ENCODE measurements around the gene OR2A14.

OR2A14 gene

DNA sequence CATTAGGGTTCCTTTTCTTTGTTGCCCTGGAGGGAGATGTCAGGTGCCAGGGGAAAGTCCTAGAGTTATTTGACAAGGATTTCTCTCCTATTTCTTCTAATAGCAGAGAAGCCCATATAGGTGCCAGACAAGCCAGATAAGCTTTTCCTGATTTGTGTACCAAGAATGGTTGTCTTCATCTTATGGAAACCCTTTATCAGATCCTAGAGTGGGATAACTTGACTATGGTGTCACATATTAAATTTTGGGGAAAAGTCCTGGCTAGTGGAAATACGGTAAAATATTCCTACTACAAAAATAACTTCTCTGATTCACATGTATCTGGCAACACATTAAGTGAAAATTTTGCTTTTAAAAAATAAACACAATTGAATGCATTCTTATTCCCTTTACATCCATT, 35.7 kb upstream of the OR2A14 start:
- Histone ChIP-seq H3K4me3 (ENCODE audit: low read length) (no peak overlapping the region), H3K36me3 (replicated peaks; ENCODE audit: low read depth, low read length) (no peaks in the 10 kb centered on the region), H3K9ac (ENCODE audit: low read length) (no peak overlapping the region), H3K9me3 (ENCODE audit: insufficient read depth, low read length) (no peaks in the 10 kb centered on the region), H3K27ac (ENCODE audit: low read length) (no peak overlapping the region), H3K4me2 (ENCODE audit: low read length) (no peak overlapping the region), H2AFZ (ENCODE audit: low read depth, low read length) (no peak overlapping the region), H4K20me1 (ENCODE audit: insufficient read depth, low read length) (no peaks in the 10 kb centered on the region), H3K27me3 (ENCODE audit: low read depth, low read length) (peaks cover 5% of the 10 kb centered on the region; the same call in 1 of the 2 replicates), H3K4me1 (ENCODE audit: low read length) (no peaks in the 10 kb centered on the region), H3K79me2 (ENCODE audit: low read length) (no peaks in the 10 kb centered on the region)
- TF ChIP-seq, protein P1, sequence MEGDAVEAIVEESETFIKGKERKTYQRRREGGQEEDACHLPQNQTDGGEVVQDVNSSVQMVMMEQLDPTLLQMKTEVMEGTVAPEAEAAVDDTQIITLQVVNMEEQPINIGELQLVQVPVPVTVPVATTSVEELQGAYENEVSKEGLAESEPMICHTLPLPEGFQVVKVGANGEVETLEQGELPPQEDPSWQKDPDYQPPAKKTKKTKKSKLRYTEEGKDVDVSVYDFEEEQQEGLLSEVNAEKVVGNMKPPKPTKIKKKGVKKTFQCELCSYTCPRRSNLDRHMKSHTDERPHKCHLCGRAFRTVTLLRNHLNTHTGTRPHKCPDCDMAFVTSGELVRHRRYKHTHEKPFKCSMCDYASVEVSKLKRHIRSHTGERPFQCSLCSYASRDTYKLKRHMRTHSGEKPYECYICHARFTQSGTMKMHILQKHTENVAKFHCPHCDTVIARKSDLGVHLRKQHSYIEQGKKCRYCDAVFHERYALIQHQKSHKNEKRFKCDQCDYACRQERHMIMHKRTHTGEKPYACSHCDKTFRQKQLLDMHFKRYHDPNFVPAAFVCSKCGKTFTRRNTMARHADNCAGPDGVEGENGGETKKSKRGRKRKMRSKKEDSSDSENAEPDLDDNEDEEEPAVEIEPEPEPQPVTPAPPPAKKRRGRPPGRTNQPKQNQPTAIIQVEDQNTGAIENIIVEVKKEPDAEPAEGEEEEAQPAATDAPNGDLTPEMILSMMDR (IDR thresholded peaks at IDR 0.05; ENCODE audit: low read depth, low read length) = no peak
- TF ChIP-seq EZH2phosphoT487 (IDR thresholded peaks at IDR 0.05; ENCODE audit: low read depth) = no peak

DNA sequence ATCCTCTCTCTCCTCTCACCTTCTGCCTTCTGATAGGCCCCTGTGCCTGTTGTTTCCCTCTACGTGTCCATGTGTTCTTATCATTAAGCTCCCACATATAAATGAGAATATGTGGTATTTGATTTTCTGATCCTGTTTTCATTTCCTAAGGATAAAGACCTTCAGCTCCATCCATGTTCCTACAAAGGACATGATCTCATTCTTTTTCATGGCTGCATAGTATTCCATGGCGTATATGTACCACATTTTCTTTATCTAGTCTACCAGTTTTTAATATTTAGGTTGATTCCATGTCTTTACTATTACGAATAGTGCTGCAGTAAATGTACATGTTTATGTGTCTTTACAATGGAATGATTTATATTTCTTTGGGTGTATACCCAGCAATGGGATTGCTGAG, 32.3 kb upstream of the OR2A14 start:
- no peak overlapping the region for H3K27ac ChIP-seq (ENCODE audit: low read length)
- H3K27me3 ChIP-seq (ENCODE audit: low read depth, low read length) = peaks cover 5% of the 10 kb centered on the region; the same call in 1 of the 2 replicates
- TF ChIP-seq, protein P1 (IDR thresholded peaks at IDR 0.05; ENCODE audit: low read depth, low read length) = no peak
- no peak for TF ChIP-seq EZH2phosphoT487 (IDR thresholded peaks at IDR 0.05; ENCODE audit: low read depth)
- H2AFZ ChIP-seq (ENCODE audit: low read depth, low read length) = no peak overlapping the region
- no peaks in the 10 kb centered on the region for H3K36me3 ChIP-seq (replicated peaks; ENCODE audit: low read depth, low read length)
- no peak overlapping the region for H3K4me3 ChIP-seq (ENCODE audit: low read length)
- H3K4me1 ChIP-seq (ENCODE audit: low read length) = no peaks in the 10 kb centered on the region
- H3K79me2 ChIP-seq (ENCODE audit: low read length) = no peaks in the 10 kb centered on the region
- no peak overlapping the region for H3K9ac ChIP-seq (ENCODE audit: low read length)
- no peaks in the 10 kb centered on the region for H4K20me1 ChIP-seq (ENCODE audit: insufficient read depth, low read length)
- H3K4me2 ChIP-seq (ENCODE audit: low read length) = no peak overlapping the region
- no peaks in the 10 kb centered on the region for H3K9me3 ChIP-seq (ENCODE audit: insufficient read depth, low read length)

DNA sequence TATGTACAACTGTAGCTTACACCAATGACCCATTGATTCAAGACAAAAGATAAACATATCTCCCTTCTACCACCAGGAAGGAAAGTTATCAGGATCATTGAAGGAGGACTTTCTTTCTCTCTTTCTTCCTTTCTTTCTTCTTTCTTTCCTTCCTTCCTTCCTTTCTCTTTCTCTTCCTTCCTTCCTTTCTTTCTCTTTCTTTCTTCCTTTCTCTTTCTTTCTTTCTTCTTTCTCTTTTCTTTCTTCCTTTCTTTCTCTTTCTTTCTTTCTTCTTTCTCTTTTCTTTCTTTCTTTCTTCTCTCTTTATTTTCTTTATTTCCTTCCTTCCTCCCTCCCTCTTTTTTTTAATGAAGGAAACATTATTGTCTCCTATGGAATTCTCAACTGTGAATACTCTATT, 24.2 kb upstream of the OR2A14 start:
- H3K9ac ChIP-seq (ENCODE audit: low read length) = no peak overlapping the region
- no peaks in the 10 kb centered on the region for H3K9me3 ChIP-seq (ENCODE audit: insufficient read depth, low read length)
- no peaks in the 10 kb centered on the region for H3K36me3 ChIP-seq (replicated peaks; ENCODE audit: low read depth, low read length)
- H3K4me2 ChIP-seq (ENCODE audit: low read length) = no peak overlapping the region
- no peaks in the 10 kb centered on the region for H3K79me2 ChIP-seq (ENCODE audit: low read length)
- peaks cover 13% of the 10 kb centered on the region; the same call in 1 of the 2 replicates for H3K27me3 ChIP-seq (ENCODE audit: low read depth, low read length)
- TF ChIP-seq, protein P1 (IDR thresholded peaks at IDR 0.05; ENCODE audit: low read depth, low read length) = no peak
- no peak for TF ChIP-seq EZH2phosphoT487 (IDR thresholded peaks at IDR 0.05; ENCODE audit: low read depth)
- no peak overlapping the region for H3K4me3 ChIP-seq (ENCODE audit: low read length)
- no peaks in the 10 kb centered on the region for H4K20me1 ChIP-seq (ENCODE audit: insufficient read depth, low read length)
- no peak overlapping the region for H2AFZ ChIP-seq (ENCODE audit: low read depth, low read length)
- no peak overlapping the region for H3K27ac ChIP-seq (ENCODE audit: low read length)
- no peaks in the 10 kb centered on the region for H3K4me1 ChIP-seq (ENCODE audit: low read length)

DNA sequence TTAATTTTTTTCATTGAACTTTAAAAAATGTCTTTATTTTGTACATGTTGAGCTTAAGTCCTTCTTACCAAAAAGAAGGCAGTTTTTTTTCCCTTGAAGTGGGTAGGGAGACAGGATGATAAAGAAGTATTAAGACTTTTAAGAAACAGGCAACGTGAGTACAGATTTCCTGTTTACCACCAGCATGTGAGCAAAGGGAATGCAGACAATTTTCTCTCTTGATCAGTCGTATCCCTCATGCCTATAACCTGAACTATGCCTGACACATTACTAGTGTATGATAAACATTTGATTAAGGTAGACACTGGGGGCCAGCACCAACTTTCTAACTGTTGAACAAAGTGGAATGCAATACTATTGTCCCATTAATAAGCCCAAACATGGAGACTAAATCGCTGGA, 22.4 kb upstream of the OR2A14 start:
- Histone ChIP-seq H3K79me2 (ENCODE audit: low read length) (no peaks in the 10 kb centered on the region), H3K9ac (ENCODE audit: low read length) (no peak overlapping the region), H3K36me3 (replicated peaks; ENCODE audit: low read depth, low read length) (no peaks in the 10 kb centered on the region), H3K27me3 (ENCODE audit: low read depth, low read length) (peaks cover 22% of the 10 kb centered on the region; the same call in 1 of the 2 replicates), H3K4me2 (ENCODE audit: low read length) (no peak overlapping the region), H4K20me1 (ENCODE audit: insufficient read depth, low read length) (no peaks in the 10 kb centered on the region), H3K4me3 (ENCODE audit: low read length) (no peak overlapping the region), H3K4me1 (ENCODE audit: low read length) (peaks cover 2% of the 10 kb centered on the region), H3K9me3 (ENCODE audit: insufficient read depth, low read length) (no peaks in the 10 kb centered on the region), H2AFZ (ENCODE audit: low read depth, low read length) (no peak overlapping the region), H3K27ac (ENCODE audit: low read length) (no peak overlapping the region)
- TF ChIP-seq, protein P1 (IDR thresholded peaks at IDR 0.05; ENCODE audit: low read depth, low read length) = no peak
- TF ChIP-seq EZH2phosphoT487 (IDR thresholded peaks at IDR 0.05; ENCODE audit: low read depth) = no peak
